ENCODE measurements around the gene ARHGAP42.

The ARHGAP42 gene

DNA sequence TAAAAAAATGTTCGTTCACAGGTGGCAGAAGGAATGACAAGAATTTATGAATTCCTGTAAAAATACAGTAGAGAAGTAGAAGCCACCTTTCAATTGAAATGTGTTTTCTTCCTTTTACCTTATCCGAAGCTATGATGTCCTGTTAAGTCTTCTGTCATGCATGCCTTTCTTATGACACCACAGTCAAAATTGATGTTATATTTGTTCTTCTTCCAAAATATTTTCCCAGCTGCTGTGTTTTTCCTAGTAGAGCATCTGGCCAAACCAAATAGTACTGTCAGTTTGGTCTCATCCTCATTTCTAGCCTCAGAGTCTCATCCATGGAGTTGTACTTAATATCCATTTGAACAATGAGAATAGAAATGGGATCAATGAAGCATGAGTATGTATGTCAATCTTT lies 236.5 kb downstream of the ARHGAP42 start:
- TF ChIP-seq, protein P1, sequence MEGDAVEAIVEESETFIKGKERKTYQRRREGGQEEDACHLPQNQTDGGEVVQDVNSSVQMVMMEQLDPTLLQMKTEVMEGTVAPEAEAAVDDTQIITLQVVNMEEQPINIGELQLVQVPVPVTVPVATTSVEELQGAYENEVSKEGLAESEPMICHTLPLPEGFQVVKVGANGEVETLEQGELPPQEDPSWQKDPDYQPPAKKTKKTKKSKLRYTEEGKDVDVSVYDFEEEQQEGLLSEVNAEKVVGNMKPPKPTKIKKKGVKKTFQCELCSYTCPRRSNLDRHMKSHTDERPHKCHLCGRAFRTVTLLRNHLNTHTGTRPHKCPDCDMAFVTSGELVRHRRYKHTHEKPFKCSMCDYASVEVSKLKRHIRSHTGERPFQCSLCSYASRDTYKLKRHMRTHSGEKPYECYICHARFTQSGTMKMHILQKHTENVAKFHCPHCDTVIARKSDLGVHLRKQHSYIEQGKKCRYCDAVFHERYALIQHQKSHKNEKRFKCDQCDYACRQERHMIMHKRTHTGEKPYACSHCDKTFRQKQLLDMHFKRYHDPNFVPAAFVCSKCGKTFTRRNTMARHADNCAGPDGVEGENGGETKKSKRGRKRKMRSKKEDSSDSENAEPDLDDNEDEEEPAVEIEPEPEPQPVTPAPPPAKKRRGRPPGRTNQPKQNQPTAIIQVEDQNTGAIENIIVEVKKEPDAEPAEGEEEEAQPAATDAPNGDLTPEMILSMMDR (IDR thresholded peaks at IDR 0.05): no peak
- no peak overlapping the region for H3K4me3 ChIP-seq
- H3K27ac ChIP-seq: no peak overlapping the region
- no peak for DNase-seq (ENCODE audit: low spot score)

DNA sequence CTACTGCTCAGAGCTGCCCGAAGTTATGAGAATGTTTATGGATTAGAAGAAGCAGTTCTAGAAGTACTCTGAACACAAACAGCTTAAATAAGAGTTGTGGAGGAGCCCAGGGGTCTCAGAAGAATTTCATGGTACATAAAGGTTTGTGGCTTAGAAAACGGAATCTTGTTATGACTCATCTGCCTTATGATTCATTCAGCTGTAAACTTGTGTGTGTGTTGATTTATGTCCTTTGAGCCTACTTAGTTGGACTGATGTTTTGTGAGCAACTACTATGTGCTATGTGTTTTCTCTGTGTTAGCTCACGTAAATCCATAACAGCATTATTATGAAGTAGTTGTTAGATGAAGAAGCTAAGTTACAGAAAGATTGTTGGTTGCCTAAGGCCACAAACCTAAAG lies 238.8 kb downstream of the ARHGAP42 start:
- Histone ChIP-seq H3K27ac (no peak overlapping the region), H3K4me3 (no peak overlapping the region)
- TF ChIP-seq, protein P1 (IDR thresholded peaks at IDR 0.05): no peak
- DNase-seq (ENCODE audit: low spot score): no peak

GRCh38 chr11:100927579-100927978 lies 240.5 kb downstream of the ARHGAP42 start:
- TF ChIP-seq, protein P1 (IDR thresholded peaks at IDR 0.05): no peak
- no peak for DNase-seq (ENCODE audit: low spot score)

DNA sequence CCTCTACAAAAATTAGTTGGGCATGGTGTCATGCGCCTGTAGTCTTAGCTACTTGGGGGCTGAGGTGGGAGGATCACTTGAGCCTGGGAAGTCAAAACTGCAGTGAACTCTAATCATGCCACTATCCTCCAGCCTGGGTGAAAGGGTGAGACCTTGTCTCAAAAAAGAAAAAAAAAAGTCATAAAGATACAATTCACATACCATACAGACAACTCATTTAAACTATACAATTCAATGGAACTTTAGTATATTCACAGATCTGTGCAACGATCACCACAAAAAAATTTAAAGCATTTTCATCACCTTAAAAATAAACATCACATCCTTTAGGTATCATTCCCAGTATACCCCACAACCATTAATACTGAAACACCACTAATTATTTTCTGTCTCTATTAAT lies 241.3 kb downstream of the ARHGAP42 start:
- Histone ChIP-seq H3K27ac (no peak overlapping the region), H3K4me3 (no peak overlapping the region)
- no peak for DNase-seq (ENCODE audit: low spot score)
- TF ChIP-seq, protein P1 (IDR thresholded peaks at IDR 0.05): no peak

More at GRCh38 chr11:100927579-100927978, 240.5 kb downstream of the ARHGAP42 start:
- no peak overlapping the region for H3K27ac ChIP-seq
- no peak overlapping the region for H3K4me3 ChIP-seq

DNA sequence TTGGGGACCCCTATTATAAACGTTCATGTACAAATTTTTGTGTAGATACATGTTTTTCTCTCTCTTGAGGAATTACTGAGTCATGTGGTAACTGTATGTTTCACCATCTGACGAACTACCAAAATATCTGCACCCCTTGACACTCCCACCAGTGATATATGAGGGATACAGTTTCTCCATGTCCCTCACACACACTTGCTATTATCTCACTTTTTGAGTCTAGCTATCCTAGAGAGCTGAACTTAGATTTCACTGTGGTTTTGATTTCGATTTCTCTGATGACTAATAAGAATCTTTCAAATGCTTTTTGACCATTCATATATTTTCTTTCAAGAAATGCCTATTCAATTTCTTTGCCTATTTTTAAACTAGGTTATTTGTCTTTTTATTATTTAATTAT lies 242.3 kb downstream of the ARHGAP42 start:
- TF ChIP-seq, protein P1 (IDR thresholded peaks at IDR 0.05): no peak
- no peak overlapping the region for H3K27ac ChIP-seq
- no peak for DNase-seq (ENCODE audit: low spot score)
- no peak overlapping the region for H3K4me3 ChIP-seq

DNA sequence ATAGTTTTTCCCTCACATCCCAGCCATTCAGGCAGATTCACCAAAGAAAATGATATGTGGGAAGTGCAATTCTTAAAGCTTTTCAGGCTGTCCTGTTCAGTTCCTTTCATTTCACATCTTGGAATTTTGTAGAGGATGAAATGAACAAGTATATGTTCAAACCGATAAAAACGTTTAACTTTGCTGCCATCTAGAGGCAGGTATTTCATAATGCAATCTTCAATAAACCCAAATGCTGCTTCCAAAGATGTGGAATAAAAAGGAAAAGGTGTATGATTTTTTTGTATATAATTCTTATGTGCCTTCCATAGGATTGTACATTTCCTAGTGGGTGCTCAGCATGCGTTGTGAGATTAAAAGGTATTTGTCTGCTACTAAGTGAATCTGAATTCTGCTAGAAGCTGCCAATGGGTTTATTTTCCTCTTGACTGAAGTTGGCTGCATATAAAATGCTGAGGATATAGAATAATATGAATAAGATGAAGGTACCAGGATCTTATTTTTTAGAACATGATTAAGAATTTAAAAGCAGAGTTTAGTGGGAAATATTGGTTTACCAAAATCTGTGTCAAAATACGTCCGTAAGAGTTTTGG lies 243.2 kb downstream of the ARHGAP42 start:
- TF ChIP-seq, protein P1 (IDR thresholded peaks at IDR 0.05): peak; percentile 43
- no peak for DNase-seq (ENCODE audit: low spot score)
- H3K27ac ChIP-seq: no peak overlapping the region
- H3K4me3 ChIP-seq: no peak overlapping the region

- no peak for DNase-seq (ENCODE audit: low spot score)
- Histone ChIP-seq H3K27ac (no peak overlapping the region), H3K4me3 (no peak overlapping the region)
- TF ChIP-seq, protein P1 (IDR thresholded peaks at IDR 0.05): no peak
Observed at GRCh38 chr11:100932474-100933100, 245.5 kb downstream of the ARHGAP42 start.
